WTC11 (cell line): Measurements from ENCODE around the gene GAA. TPM values are rescaled to one million over a fixed set of nuclear protein-coding genes. Genes with fewer than 3 reads are reported as not detected.

Experiments
- ESRRA ChIP-seq: sonication (generic); formaldehyde crosslinking; IDR thresholded peaks from 2 replicates; pipeline ENCODE4 v1.8.1; 2022; ENCODE audit warnings: mild to moderate bottlenecking, missing genetic modification reagents, borderline replicate concordance
- FOXJ3 ChIP-seq: sonication (generic); formaldehyde crosslinking; IDR thresholded peaks from 2 replicates; pipeline ENCODE4 v1.9.0; 2021; ENCODE audit warnings: missing genetic modification reagents, mild to moderate bottlenecking, borderline replicate concordance
- IRF2 ChIP-seq: sonication (generic); formaldehyde crosslinking; IDR thresholded peaks from 2 replicates; pipeline ENCODE4 v1.8.0; 2022; ENCODE audit warnings: low read depth, missing genetic modification reagents, borderline replicate concordance
- KAT7 ChIP-seq: sonication (generic); formaldehyde crosslinking; IDR thresholded peaks from 2 replicates; pipeline ENCODE4 v1.8.1; 2023; ENCODE audit warnings: missing genetic modification reagents, mild to moderate bottlenecking, borderline replicate concordance
- NFATC4 ChIP-seq: fragments of 250-450 bp; sonication (Bioruptor Pico); IDR thresholded peaks from 2 replicates; pipeline ENCODE4 v1.9.0; 2021; ENCODE audit warnings: mild to moderate bottlenecking
- NFE2L1 ChIP-seq: sonication (generic); formaldehyde crosslinking; IDR thresholded peaks from 2 replicates; pipeline ENCODE4 v1.8.1; 2023; ENCODE audit warnings: missing genetic modification reagents
- NFYB ChIP-seq: sonication (generic); formaldehyde crosslinking; conservative IDR thresholded peaks from 2 replicates; pipeline ENCODE4 v1.8.0; 2022; ENCODE audit warnings: low read depth, missing genetic modification reagents
- NR3C1 ChIP-seq: sonication (generic); formaldehyde crosslinking; conservative IDR thresholded peaks from 2 replicates; pipeline ENCODE4 v1.8.1; 2023; ENCODE audit warnings: low read depth, mild to moderate bottlenecking, missing genetic modification reagents
- SMAD3 ChIP-seq: sonication (generic); formaldehyde crosslinking; IDR thresholded peaks from 2 replicates; pipeline ENCODE4 v1.8.0; 2022; ENCODE audit warnings: missing genetic modification reagents, mild to moderate bottlenecking, borderline replicate concordance
- SMAD4 ChIP-seq: sonication (generic); formaldehyde crosslinking; IDR thresholded peaks from 2 replicates; pipeline ENCODE4 v1.8.0; 2022; ENCODE audit warnings: mild to moderate bottlenecking, missing genetic modification reagents
- SP1 ChIP-seq: sonication (generic); formaldehyde crosslinking; conservative IDR thresholded peaks from 2 replicates; pipeline ENCODE4 v1.8.1; 2022; ENCODE audit warnings: missing genetic modification reagents
- TCF7 ChIP-seq: sonication (generic); formaldehyde crosslinking; IDR thresholded peaks from 2 replicates; pipeline ENCODE4 v1.8.0; 2022; ENCODE audit warnings: mild to moderate bottlenecking, low read depth, missing genetic modification reagents, moderate library complexity
- ZNF121 ChIP-seq: sonication (generic); formaldehyde crosslinking; IDR thresholded peaks from 2 replicates; pipeline ENCODE4 v1.8.0; 2023; ENCODE audit warnings: missing genetic modification reagents
- ZNF138 ChIP-seq: sonication (generic); formaldehyde crosslinking; conservative IDR thresholded peaks from 2 replicates; pipeline ENCODE4 v1.8.1; 2022; ENCODE audit warnings: mild to moderate bottlenecking, moderate library complexity, missing genetic modification reagents
- ZNF219 ChIP-seq: sonication (generic); formaldehyde crosslinking; IDR thresholded peaks from 2 replicates; pipeline ENCODE4 v1.8.0; 2023; ENCODE audit warnings: missing genetic modification reagents, mild to moderate bottlenecking, borderline replicate concordance
- ZNF232 ChIP-seq: sonication (generic); formaldehyde crosslinking; IDR thresholded peaks from 2 replicates; pipeline ENCODE4 v1.8.0; 2022; ENCODE audit warnings: mild to moderate bottlenecking, missing genetic modification reagents
- ZNF317 ChIP-seq: sonication (generic); formaldehyde crosslinking; IDR thresholded peaks from 2 replicates; pipeline ENCODE4 v1.8.1; 2023; ENCODE audit warnings: low read depth, mild to moderate bottlenecking, moderate library complexity, missing genetic modification reagents, borderline replicate concordance
- ZNF396 ChIP-seq: fragments of 250-450 bp; sonication (Bioruptor Pico); IDR thresholded peaks from 2 replicates; pipeline ENCODE4 v1.8.0; 2021; ENCODE audit warnings: mild to moderate bottlenecking, moderate library complexity, borderline replicate concordance
- total RNA-seq: library from RNA; stranded (reverse); gene quantifications from 3 replicates; pipeline ENCODE4 v1.2.3, GENCODE V29; 2021
- TF ChIP-seq, protein P1 (sequence below): sonication (generic); formaldehyde crosslinking; IDR thresholded peaks from 2 replicates; pipeline ENCODE4 v1.8.0; 2022; ENCODE audit warnings: mild to moderate bottlenecking, missing genetic modification reagents
- TF ChIP-seq, protein P2 (sequence below): fragments of 250-450 bp; sonication (Bioruptor Pico); IDR thresholded peaks from 2 replicates; pipeline ENCODE4 v1.9.0; 2021; ENCODE audit warnings: mild to moderate bottlenecking
- TF ChIP-seq, protein P3 (sequence below): fragments of 250-450 bp; sonication (Bioruptor Pico); IDR thresholded peaks from 2 replicates; pipeline ENCODE4 v1.8.0; 2021; ENCODE audit warnings: mild to moderate bottlenecking
- TF ChIP-seq, protein P4 (sequence below): fragments of 250-450 bp; sonication (Bioruptor Pico); IDR thresholded peaks from 2 replicates; pipeline ENCODE4 v1.9.0; 2021; ENCODE audit warnings: mild to moderate bottlenecking
- TF ChIP-seq, protein P5 (sequence below): sonication (generic); formaldehyde crosslinking; conservative IDR thresholded peaks from 2 replicates; pipeline ENCODE4 v1.8.1; 2023; ENCODE audit warnings: mild to moderate bottlenecking, low read depth, missing genetic modification reagents, moderate library complexity
- TF ChIP-seq, protein P6 (sequence below): fragments of 250-450 bp; sonication (Bioruptor Pico); conservative IDR thresholded peaks from 2 replicates; pipeline ENCODE4 v1.9.0; 2021; ENCODE audit warnings: mild to moderate bottlenecking
- TF ChIP-seq, protein P7 (sequence below): fragments of 250-450 bp; sonication (Bioruptor Pico); IDR thresholded peaks from 2 replicates; pipeline ENCODE4 v2.1.2; 2022; ENCODE audit warnings: mild to moderate bottlenecking, moderate library complexity

GAA gene
- total RNA-seq, 1 experiment from 2014 or later: 91.6 TPM

DNA sequence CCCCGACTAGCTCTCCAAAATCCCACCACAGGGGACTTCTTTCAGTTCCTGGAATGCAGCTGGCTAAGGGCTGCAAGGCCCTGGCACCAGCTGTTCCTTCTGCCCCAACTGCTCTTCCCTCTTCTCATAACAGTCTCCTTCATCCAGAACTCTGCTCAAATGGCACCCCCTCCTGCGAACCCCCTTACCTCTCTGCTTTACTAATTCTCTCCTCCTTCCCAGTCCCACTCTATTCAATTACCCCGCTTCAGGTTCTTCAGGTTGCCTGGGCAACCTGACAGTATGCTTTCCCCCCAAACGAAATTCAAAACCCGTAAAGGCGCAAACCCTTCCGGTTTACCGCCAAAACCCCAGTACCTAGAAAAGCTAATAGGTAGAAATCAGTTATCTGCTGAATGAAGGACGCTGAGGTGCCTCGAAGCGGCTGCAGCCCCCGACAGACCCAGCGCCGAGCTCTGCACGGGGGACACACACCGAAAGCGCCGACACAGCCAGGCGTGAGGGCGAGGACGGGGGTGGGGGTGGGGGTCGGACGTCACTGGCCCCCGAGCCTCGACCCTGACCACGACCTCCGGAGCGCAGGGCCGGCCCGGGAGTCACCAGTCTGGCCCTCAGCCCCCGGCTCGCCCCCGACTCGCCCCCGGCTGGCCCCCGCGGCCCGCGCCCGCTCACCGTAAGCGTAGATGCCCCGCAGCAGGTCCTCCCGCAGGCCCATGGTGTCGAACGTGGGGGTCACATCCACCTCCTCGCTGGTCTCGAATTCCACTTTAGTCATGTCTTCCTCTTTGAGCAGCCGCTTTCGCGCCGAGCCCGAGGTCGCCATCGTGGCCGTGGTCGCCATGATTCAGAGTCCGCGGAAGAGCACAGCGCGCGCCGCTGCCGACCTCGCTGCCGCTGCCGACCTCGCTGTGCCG lies 45.0 kb downstream of the GAA start (continued):
- TF ChIP-seq, protein P1, sequence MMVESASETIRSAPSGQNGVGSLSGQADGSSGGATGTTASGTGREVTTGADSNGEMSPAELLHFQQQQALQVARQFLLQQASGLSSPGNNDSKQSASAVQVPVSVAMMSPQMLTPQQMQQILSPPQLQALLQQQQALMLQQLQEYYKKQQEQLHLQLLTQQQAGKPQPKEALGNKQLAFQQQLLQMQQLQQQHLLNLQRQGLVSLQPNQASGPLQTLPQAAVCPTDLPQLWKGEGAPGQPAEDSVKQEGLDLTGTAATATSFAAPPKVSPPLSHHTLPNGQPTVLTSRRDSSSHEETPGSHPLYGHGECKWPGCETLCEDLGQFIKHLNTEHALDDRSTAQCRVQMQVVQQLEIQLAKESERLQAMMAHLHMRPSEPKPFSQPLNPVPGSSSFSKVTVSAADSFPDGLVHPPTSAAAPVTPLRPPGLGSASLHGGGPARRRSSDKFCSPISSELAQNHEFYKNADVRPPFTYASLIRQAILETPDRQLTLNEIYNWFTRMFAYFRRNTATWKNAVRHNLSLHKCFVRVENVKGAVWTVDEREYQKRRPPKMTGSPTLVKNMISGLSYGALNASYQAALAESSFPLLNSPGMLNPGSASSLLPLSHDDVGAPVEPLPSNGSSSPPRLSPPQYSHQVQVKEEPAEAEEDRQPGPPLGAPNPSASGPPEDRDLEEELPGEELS: 0 out of 2 replicates have a peak, but pooled peaks have one; percentile 13
- TF ChIP-seq ZNF138 (CRISPR knock-in tag) (no peak), ESRRA (CRISPR knock-in tag) (no peak; the same call in 1 of the 2 replicates), ZNF396 (no peak), ZNF317 (CRISPR knock-in tag) (no peak), ZNF121 (no peak), NR3C1 (CRISPR knock-in tag) (0 out of 2 replicates have a peak, but pooled peaks have one; percentile 78), ZNF232 (CRISPR knock-in tag) (no peak), SMAD3 (no peak), NFATC4 (CRISPR knock-in tag) (no peak), KAT7 (CRISPR knock-in tag) (0 out of 2 replicates have a peak, but pooled peaks have one; percentile 81), NFE2L1 (CRISPR knock-in tag) (no peak), SP1 (no peak), ZNF219 (CRISPR knock-in tag) (no peak), SMAD4 (CRISPR knock-in tag) (no peak), NFYB (CRISPR knock-in tag) (no peak), TCF7 (no peak), IRF2 (CRISPR knock-in tag) (no peak), FOXJ3 (no peak)
- TF ChIP-seq, protein P2, sequence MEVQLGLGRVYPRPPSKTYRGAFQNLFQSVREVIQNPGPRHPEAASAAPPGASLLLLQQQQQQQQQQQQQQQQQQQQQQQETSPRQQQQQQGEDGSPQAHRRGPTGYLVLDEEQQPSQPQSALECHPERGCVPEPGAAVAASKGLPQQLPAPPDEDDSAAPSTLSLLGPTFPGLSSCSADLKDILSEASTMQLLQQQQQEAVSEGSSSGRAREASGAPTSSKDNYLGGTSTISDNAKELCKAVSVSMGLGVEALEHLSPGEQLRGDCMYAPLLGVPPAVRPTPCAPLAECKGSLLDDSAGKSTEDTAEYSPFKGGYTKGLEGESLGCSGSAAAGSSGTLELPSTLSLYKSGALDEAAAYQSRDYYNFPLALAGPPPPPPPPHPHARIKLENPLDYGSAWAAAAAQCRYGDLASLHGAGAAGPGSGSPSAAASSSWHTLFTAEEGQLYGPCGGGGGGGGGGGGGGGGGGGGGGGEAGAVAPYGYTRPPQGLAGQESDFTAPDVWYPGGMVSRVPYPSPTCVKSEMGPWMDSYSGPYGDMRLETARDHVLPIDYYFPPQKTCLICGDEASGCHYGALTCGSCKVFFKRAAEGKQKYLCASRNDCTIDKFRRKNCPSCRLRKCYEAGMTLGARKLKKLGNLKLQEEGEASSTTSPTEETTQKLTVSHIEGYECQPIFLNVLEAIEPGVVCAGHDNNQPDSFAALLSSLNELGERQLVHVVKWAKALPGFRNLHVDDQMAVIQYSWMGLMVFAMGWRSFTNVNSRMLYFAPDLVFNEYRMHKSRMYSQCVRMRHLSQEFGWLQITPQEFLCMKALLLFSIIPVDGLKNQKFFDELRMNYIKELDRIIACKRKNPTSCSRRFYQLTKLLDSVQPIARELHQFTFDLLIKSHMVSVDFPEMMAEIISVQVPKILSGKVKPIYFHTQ (CRISPR knock-in tag): no peak
- TF ChIP-seq, protein P3, sequence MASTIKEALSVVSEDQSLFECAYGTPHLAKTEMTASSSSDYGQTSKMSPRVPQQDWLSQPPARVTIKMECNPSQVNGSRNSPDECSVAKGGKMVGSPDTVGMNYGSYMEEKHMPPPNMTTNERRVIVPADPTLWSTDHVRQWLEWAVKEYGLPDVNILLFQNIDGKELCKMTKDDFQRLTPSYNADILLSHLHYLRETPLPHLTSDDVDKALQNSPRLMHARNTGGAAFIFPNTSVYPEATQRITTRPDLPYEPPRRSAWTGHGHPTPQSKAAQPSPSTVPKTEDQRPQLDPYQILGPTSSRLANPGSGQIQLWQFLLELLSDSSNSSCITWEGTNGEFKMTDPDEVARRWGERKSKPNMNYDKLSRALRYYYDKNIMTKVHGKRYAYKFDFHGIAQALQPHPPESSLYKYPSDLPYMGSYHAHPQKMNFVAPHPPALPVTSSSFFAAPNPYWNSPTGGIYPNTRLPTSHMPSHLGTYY (CRISPR knock-in tag): no peak
- TF ChIP-seq, protein P4, sequence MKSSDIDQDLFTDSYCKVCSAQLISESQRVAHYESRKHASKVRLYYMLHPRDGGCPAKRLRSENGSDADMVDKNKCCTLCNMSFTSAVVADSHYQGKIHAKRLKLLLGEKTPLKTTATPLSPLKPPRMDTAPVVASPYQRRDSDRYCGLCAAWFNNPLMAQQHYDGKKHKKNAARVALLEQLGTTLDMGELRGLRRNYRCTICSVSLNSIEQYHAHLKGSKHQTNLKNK (CRISPR knock-in tag): no peak
- TF ChIP-seq, protein P5, sequence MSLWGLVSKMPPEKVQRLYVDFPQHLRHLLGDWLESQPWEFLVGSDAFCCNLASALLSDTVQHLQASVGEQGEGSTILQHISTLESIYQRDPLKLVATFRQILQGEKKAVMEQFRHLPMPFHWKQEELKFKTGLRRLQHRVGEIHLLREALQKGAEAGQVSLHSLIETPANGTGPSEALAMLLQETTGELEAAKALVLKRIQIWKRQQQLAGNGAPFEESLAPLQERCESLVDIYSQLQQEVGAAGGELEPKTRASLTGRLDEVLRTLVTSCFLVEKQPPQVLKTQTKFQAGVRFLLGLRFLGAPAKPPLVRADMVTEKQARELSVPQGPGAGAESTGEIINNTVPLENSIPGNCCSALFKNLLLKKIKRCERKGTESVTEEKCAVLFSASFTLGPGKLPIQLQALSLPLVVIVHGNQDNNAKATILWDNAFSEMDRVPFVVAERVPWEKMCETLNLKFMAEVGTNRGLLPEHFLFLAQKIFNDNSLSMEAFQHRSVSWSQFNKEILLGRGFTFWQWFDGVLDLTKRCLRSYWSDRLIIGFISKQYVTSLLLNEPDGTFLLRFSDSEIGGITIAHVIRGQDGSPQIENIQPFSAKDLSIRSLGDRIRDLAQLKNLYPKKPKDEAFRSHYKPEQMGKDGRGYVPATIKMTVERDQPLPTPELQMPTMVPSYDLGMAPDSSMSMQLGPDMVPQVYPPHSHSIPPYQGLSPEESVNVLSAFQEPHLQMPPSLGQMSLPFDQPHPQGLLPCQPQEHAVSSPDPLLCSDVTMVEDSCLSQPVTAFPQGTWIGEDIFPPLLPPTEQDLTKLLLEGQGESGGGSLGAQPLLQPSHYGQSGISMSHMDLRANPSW: 0 out of 2 replicates have a peak, but pooled peaks have one; percentile 30
- TF ChIP-seq, protein P6, sequence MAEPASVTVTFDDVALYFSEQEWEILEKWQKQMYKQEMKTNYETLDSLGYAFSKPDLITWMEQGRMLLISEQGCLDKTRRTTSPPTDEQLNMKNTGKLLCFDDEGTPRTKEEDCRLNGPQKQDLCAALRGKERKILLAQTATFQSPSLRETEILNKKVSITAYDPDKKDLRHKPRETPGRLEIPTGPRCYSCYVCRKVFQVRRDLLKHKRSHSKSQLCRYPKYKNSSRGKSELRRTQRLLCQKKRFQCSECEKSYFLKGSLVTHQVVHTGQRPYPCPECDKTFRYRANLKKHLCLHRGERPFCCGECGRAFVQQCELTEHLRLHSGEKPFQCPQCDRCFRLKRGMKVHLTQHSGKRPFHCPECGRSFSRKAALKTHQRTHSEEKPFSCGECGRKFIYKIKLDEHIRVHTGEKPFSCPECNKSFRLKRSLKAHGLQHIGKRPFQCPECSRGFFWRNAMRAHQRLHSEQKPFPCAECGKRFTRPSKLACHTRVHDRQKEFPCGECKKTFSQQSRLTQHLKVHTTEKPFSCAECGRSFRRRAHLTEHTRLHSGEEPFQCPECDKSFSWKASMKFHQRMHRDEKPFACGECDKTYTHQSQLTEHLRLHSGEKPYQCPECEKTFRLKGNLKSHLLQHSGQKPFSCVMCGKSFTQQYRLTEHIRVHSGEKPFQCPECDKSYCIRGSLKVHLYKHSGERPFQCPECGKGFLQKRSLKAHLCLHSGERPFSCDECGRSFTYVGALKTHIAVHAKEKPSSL: no peak
- TF ChIP-seq, protein P7, sequence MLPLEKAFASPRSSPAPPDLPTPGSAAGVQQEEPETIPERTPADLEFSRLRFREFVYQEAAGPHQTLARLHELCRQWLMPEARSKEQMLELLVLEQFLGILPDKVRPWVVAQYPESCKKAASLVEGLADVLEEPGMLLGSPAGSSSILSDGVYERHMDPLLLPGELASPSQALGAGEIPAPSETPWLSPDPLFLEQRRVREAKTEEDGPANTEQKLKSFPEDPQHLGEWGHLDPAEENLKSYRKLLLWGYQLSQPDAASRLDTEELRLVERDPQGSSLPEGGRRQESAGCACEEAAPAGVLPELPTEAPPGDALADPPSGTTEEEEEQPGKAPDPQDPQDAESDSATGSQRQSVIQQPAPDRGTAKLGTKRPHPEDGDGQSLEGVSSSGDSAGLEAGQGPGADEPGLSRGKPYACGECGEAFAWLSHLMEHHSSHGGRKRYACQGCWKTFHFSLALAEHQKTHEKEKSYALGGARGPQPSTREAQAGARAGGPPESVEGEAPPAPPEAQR (CRISPR knock-in tag): no peak
